GM23338 (cell line): Measurements from ENCODE around the gene SESN1. TPM values are rescaled to one million over a fixed set of nuclear protein-coding genes. Genes with fewer than 3 reads are reported as not detected.

ENCODE experiments used
- ATAC-seq: fragments of 200-7000 bp; cut with Tn5 transposase; 3 replicates; pipeline ENCODE4 v1.9.1; 2020
- DNase-seq: peaks from one replicate; pipeline ENCODE4 v3.0.0-alpha.2; 2015; ENCODE audit warnings: low spot score
- H2AFZ ChIP-seq: fragments of 200-600 bp; sonication (generic); 2 replicates; pipeline ENCODE4 v1.8.0; 2016; ENCODE audit warnings: antibody characterized with exemption, mild to moderate bottlenecking, moderate library complexity
- H3F3A ChIP-seq: fragments of 200-600 bp; sonication (generic); replicated peaks from 2 replicates; pipeline ENCODE4 v1.8.0; 2017; ENCODE audit warnings: antibody characterized with exemption, mixed run types, low read depth
- H3K27ac ChIP-seq: fragments of 200-600 bp; sonication (generic); 2 replicates; pipeline ENCODE4 v1.6.1; 2016; ENCODE audit warnings: low read depth
- H3K27me3 ChIP-seq: fragments of 200-600 bp; sonication (generic); 2 replicates; pipeline ENCODE4 v1.8.0; 2016; ENCODE audit warnings: mild to moderate bottlenecking, mixed run types, moderate library complexity; ENCODE audit not compliant: insufficient read depth
- H3K36me3 ChIP-seq: fragments of 200-600 bp; sonication (generic); 2 replicates; pipeline ENCODE4 v1.8.0; 2016; ENCODE audit warnings: mild to moderate bottlenecking; ENCODE audit not compliant: insufficient read depth
- H3K4me1 ChIP-seq: fragments of 200-600 bp; sonication (generic); 2 replicates; pipeline ENCODE4 v1.8.0; 2016; ENCODE audit warnings: mild to moderate bottlenecking, moderate library complexity; ENCODE audit not compliant: insufficient read depth
- H3K4me2 ChIP-seq: fragments of 200-600 bp; sonication (generic); 2 replicates; pipeline ENCODE4 v1.7.1; 2017; ENCODE audit warnings: mixed run types
- H3K4me3 ChIP-seq: fragments of 200-600 bp; sonication (generic); 2 replicates; pipeline ENCODE4 v1.6.1; 2016; ENCODE audit warnings: mixed run types
- H3K79me2 ChIP-seq: fragments of 200-600 bp; sonication (generic); replicated peaks from 2 replicates; pipeline ENCODE4 v1.8.0; 2017; ENCODE audit warnings: mild to moderate bottlenecking; ENCODE audit not compliant: insufficient read depth
- H3K9me2 ChIP-seq: fragments of 200-600 bp; sonication (generic); 2 replicates; pipeline ENCODE4 v1.8.0; 2017; ENCODE audit not compliant: insufficient read depth
- H4K20me1 ChIP-seq: fragments of 200-600 bp; sonication (generic); replicated peaks from 2 replicates; pipeline ENCODE4 v1.8.0; 2017; ENCODE audit warnings: mild to moderate bottlenecking; ENCODE audit not compliant: insufficient read depth
- H3K27ac Mint-ChIP-seq: 2 replicates; pipeline ENCODE4 v1.8.0; 2020; ENCODE audit warnings: inconsistent platforms, mild to moderate bottlenecking, moderate library complexity, mixed read lengths
- H3K27me3 Mint-ChIP-seq: 3 replicates; pipeline ENCODE4 v1.8.0; 2022; ENCODE audit warnings: low read depth, mild to moderate bottlenecking, moderate library complexity, mixed read lengths, inconsistent platforms; ENCODE audit not compliant: insufficient read depth, poor library complexity
- H3K36me3 Mint-ChIP-seq: 3 replicates; pipeline ENCODE4 v1.8.0; 2021; ENCODE audit warnings: low read depth, mild to moderate bottlenecking, inconsistent platforms, moderate library complexity, mixed read lengths
- H3K4me1 Mint-ChIP-seq: 3 replicates; pipeline ENCODE4 v1.8.0; 2020; ENCODE audit warnings: mild to moderate bottlenecking, inconsistent platforms, mixed read lengths
- H3K4me3 Mint-ChIP-seq: 3 replicates; pipeline ENCODE4 v1.8.0; 2021; ENCODE audit warnings: moderate library complexity, mild to moderate bottlenecking, inconsistent platforms, mixed read lengths
- H3K9me3 Mint-ChIP-seq: 3 replicates; pipeline ENCODE4 v1.8.0; 2020; ENCODE audit warnings: moderate library complexity, mild to moderate bottlenecking, inconsistent platforms, mixed read lengths
- CREB1 ChIP-seq: fragments of 250-450 bp; sonication (Bioruptor Pico); IDR thresholded peaks from 2 replicates; pipeline ENCODE4 v1.5.0; 2020; ENCODE audit warnings: low read depth, mild to moderate bottlenecking, moderate library complexity
- EZH2 ChIP-seq: fragments of 200-600 bp; sonication (generic); IDR thresholded peaks from one replicate; pipeline ENCODE4 v1.8.0; 2017; ENCODE audit warnings: antibody characterized with exemption, mild to moderate bottlenecking, low read depth; ENCODE audit not compliant: unreplicated experiment
- EZH2phosphoT487 ChIP-seq: fragments of 200-600 bp; sonication (generic); IDR thresholded peaks from one replicate; pipeline ENCODE4 v1.8.1; 2018; ENCODE audit warnings: antibody characterized with exemption; ENCODE audit not compliant: unreplicated experiment
- JUNB ChIP-seq: IDR thresholded peaks from one replicate; pipeline ENCODE4 v1.6.1; 2016; ENCODE audit warnings: antibody characterized with exemption; ENCODE audit not compliant: unreplicated experiment
- NANOG ChIP-seq: IDR thresholded peaks from 2 replicates; pipeline ENCODE4 v1.6.1; 2016; ENCODE audit warnings: antibody characterized with exemption, borderline replicate concordance
- POLR2AphosphoS5 ChIP-seq: IDR thresholded peaks from 2 replicates; pipeline ENCODE4 v1.6.1; 2016; ENCODE audit warnings: antibody characterized with exemption, low read depth
- STAT1 ChIP-seq: IDR thresholded peaks from one replicate; pipeline ENCODE4 v1.6.1; 2016; ENCODE audit warnings: antibody characterized with exemption; ENCODE audit not compliant: unreplicated experiment
- ZNF114 ChIP-seq: fragments of 250-450 bp; sonication (Bioruptor Pico); IDR thresholded peaks from 2 replicates; pipeline ENCODE4 v1.5.0; 2020; ENCODE audit warnings: mild to moderate bottlenecking, moderate library complexity
- ZNF331 ChIP-seq: fragments of 250-450 bp; sonication (Bioruptor Pico); IDR thresholded peaks from 2 replicates; pipeline ENCODE4 v1.5.0; 2020; ENCODE audit warnings: low read depth, mild to moderate bottlenecking, moderate library complexity
- polyA plus RNA-seq: library from polyadenylated mRNA; unstranded; fragments of >200 nt; fragmentation: Nextera tagmentation; extraction: Ambion mirVana; gene quantifications from 2 replicates; pipeline ENCODE4 v1.2.1, GENCODE V29; 2016
- total RNA-seq: library from RNA; depleted of rRNA; stranded (reverse); fragments of >200 nt; shearing (Covaris generic); gene quantifications from 2 replicates; pipeline ENCODE4 v1.2.3, GENCODE V29; 2014
- TF ChIP-seq, protein P1 (sequence below): fragments of 250-450 bp; sonication (Bioruptor Pico); IDR thresholded peaks from 2 replicates; pipeline ENCODE4 v1.5.0; 2020; ENCODE audit warnings: mild to moderate bottlenecking, moderate library complexity
- TF ChIP-seq, protein P2 (sequence below): IDR thresholded peaks from 2 replicates; pipeline ENCODE4 v1.6.1; 2016; ENCODE audit warnings: antibody characterized with exemption
- TF ChIP-seq, protein P3 (sequence below): IDR thresholded peaks from one replicate; pipeline ENCODE4 v1.6.1; 2018; ENCODE audit warnings: antibody characterized with exemption; ENCODE audit not compliant: unreplicated experiment

The SESN1 gene
- total and polyA plus RNA-seq, 2 experiments from 2014 or later: 26.2 to 36.4 TPM

DNA sequence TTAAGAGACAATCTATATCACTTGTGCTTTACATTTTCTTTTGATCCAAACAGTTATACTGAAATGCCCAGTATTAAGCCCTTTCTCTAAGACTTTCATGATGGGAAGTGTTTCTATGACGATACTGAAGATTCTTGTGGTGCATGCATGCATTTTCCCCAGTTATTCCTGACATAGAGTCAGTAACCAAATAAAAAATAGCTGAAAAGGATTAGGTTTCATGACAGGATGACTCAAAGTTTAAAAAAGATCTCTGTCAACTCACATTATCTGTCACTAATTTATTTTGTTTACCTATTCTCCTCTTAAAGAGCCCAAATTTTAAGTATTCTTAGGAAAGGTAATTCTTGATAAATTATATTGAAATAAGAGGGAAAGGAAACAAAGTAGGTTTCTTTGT, 98.4 kb downstream of the SESN1 start (continued):
- TF ChIP-seq, protein P1, sequence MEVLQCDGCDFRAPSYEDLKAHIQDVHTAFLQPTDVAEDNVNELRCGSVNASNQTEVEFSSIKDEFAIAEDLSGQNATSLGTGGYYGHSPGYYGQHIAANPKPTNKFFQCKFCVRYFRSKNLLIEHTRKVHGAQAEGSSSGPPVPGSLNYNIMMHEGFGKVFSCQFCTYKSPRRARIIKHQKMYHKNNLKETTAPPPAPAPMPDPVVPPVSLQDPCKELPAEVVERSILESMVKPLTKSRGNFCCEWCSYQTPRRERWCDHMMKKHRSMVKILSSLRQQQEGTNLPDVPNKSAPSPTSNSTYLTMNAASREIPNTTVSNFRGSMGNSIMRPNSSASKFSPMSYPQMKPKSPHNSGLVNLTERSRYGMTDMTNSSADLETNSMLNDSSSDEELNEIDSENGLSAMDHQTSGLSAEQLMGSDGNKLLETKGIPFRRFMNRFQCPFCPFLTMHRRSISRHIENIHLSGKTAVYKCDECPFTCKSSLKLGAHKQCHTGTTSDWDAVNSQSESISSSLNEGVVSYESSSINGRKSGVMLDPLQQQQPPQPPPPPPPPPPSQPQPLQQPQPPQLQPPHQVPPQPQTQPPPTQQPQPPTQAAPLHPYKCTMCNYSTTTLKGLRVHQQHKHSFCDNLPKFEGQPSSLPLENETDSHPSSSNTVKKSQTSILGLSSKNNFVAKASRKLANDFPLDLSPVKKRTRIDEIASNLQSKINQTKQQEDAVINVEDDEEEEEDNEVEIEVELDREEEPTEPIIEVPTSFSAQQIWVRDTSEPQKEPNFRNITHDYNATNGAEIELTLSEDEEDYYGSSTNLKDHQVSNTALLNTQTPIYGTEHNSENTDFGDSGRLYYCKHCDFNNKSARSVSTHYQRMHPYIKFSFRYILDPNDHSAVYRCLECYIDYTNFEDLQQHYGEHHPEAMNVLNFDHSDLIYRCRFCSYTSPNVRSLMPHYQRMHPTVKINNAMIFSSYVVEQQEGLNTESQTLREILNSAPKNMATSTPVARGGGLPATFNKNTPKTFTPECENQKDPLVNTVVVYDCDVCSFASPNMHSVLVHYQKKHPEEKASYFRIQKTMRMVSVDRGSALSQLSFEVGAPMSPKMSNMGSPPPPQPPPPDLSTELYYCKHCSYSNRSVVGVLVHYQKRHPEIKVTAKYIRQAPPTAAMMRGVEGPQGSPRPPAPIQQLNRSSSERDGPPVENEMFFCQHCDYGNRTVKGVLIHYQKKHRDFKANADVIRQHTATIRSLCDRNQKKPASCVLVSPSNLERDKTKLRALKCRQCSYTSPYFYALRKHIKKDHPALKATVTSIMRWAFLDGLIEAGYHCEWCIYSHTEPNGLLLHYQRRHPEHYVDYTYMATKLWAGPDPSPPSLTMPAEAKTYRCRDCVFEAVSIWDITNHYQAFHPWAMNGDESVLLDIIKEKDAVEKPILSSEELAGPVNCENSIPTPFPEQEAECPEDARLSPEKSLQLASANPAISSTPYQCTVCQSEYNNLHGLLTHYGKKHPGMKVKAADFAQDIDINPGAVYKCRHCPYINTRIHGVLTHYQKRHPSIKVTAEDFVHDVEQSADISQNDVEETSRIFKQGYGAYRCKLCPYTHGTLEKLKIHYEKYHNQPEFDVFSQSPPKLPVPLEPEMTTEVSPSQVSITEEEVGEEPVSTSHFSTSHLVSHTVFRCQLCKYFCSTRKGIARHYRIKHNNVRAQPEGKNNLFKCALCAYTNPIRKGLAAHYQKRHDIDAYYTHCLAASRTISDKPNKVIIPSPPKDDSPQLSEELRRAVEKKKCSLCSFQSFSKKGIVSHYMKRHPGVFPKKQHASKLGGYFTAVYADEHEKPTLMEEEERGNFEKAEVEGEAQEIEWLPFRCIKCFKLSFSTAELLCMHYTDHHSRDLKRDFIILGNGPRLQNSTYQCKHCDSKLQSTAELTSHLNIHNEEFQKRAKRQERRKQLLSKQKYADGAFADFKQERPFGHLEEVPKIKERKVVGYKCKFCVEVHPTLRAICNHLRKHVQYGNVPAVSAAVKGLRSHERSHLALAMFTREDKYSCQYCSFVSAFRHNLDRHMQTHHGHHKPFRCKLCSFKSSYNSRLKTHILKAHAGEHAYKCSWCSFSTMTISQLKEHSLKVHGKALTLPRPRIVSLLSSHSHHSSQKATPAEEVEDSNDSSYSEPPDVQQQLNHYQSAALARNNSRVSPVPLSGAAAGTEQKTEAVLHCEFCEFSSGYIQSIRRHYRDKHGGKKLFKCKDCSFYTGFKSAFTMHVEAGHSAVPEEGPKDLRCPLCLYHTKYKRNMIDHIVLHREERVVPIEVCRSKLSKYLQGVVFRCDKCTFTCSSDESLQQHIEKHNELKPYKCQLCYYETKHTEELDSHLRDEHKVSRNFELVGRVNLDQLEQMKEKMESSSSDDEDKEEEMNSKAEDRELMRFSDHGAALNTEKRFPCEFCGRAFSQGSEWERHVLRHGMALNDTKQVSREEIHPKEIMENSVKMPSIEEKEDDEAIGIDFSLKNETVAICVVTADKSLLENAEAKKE: no peak
- TF ChIP-seq EZH2phosphoT487: no peak
- TF ChIP-seq ZNF114: no peak
- TF ChIP-seq NANOG: no peak
- no peak for TF ChIP-seq STAT1
- TF ChIP-seq ZNF331: no peak
- no peak for TF ChIP-seq JUNB
- no peak for TF ChIP-seq CREB1
- TF ChIP-seq POLR2AphosphoS5: no peak

DNA sequence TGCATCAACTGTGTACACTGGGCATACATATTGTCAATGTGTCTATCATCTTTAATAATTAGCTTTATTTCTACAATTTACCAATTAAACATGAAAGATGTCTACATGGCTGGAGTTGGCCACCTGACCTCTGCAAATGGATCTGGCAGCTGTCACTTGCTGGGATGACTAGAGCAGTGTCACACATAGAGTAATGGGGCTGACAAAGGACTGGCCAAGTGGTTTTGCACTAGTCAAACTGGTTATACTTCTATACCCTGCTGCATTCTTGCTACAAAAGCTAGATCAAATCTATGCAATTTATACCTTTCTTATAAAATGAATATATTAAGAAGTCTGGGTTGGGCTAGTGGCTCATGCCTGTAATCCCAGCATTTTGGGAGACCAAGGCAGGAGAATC, 99.3 kb downstream of the SESN1 start:
- no peaks in the 10 kb centered on the region for H3K9me3 Mint-ChIP-seq
- Histone ChIP-seq H3K27me3 (no peaks in the 10 kb centered on the region), H3K79me2 (no peaks in the 10 kb centered on the region), H3K27ac (no peak overlapping the region), H4K20me1 (no peaks in the 10 kb centered on the region), H2AFZ (no peak overlapping the region), H3K4me1 (no peaks in the 10 kb centered on the region), H3K36me3 (peaks cover 5% of the 10 kb centered on the region; the same call in 1 of the 2 replicates), H3F3A (no peaks in the 10 kb centered on the region), H3K4me3 (no peak overlapping the region), H3K9me2 (no peaks in the 10 kb centered on the region), H3K4me2 (no peak overlapping the region)
- no peak overlapping the region for H3K27ac Mint-ChIP-seq
- DNase-seq (no peak), ATAC-seq (no peak)
- H3K27me3 Mint-ChIP-seq: no peaks in the 10 kb centered on the region
- H3K4me1 Mint-ChIP-seq: no peaks in the 10 kb centered on the region; the same call in 2 of the 3 replicates
- H3K36me3 Mint-ChIP-seq: peaks cover 27% of the 10 kb centered on the region
- H3K4me3 Mint-ChIP-seq: no peak overlapping the region
- TF ChIP-seq JUNB: no peak
- TF ChIP-seq, protein P2, sequence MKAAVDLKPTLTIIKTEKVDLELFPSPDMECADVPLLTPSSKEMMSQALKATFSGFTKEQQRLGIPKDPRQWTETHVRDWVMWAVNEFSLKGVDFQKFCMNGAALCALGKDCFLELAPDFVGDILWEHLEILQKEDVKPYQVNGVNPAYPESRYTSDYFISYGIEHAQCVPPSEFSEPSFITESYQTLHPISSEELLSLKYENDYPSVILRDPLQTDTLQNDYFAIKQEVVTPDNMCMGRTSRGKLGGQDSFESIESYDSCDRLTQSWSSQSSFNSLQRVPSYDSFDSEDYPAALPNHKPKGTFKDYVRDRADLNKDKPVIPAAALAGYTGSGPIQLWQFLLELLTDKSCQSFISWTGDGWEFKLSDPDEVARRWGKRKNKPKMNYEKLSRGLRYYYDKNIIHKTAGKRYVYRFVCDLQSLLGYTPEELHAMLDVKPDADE: no peak
- TF ChIP-seq, protein P3, sequence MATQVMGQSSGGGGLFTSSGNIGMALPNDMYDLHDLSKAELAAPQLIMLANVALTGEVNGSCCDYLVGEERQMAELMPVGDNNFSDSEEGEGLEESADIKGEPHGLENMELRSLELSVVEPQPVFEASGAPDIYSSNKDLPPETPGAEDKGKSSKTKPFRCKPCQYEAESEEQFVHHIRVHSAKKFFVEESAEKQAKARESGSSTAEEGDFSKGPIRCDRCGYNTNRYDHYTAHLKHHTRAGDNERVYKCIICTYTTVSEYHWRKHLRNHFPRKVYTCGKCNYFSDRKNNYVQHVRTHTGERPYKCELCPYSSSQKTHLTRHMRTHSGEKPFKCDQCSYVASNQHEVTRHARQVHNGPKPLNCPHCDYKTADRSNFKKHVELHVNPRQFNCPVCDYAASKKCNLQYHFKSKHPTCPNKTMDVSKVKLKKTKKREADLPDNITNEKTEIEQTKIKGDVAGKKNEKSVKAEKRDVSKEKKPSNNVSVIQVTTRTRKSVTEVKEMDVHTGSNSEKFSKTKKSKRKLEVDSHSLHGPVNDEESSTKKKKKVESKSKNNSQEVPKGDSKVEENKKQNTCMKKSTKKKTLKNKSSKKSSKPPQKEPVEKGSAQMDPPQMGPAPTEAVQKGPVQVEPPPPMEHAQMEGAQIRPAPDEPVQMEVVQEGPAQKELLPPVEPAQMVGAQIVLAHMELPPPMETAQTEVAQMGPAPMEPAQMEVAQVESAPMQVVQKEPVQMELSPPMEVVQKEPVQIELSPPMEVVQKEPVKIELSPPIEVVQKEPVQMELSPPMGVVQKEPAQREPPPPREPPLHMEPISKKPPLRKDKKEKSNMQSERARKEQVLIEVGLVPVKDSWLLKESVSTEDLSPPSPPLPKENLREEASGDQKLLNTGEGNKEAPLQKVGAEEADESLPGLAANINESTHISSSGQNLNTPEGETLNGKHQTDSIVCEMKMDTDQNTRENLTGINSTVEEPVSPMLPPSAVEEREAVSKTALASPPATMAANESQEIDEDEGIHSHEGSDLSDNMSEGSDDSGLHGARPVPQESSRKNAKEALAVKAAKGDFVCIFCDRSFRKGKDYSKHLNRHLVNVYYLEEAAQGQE: no peak
- no peak for TF ChIP-seq POLR2AphosphoS5
- no peak for TF ChIP-seq EZH2
